PC-9 (cell line): ENCODE data around the gene PSMC4. TPM values are rescaled to one million over a fixed set of nuclear protein-coding genes. Genes with fewer than 3 reads are reported as not detected.

Experiments used
- BruUV-seq: library from RNA; stranded (reverse); fragments of 400-500 nt; replicated peaks from 2 replicates; lab custom pipeline; 2021; lab: Mats Ljungman, UMichigan
- CTCF ChIA-PET: fragments of 300-600 bp; sonication (Branson Sonifier 250); formaldehyde crosslinking; loops from one replicate; lab custom pipeline; 2022; ENCODE audit warnings: antibody characterized with exemption; lab: Charles Lee
- POLR2A ChIA-PET: fragments of 300-600 bp; sonication (Branson Sonifier 250); formaldehyde crosslinking; loops from one replicate; lab custom pipeline; 2022; ENCODE audit warnings: antibody characterized with exemption; ENCODE audit not compliant: unreplicated experiment; lab: Charles Lee
- DNase-seq, 2 experiments: peaks; one replicate each; pipeline versions ENCODE4 v3.0.0 to v3.0.0-alpha.2; 2015 to 2022; ENCODE audit warnings: mixed read lengths in 1 of 2
- H2AFZ ChIP-seq: fragments of 200-600 bp; sonication (generic); 2 replicates; pipeline ENCODE4 v1.8.1; 2017; ENCODE audit warnings: antibody characterized with exemption
- H3F3A ChIP-seq: fragments of 200-600 bp; sonication (generic); 2 replicates; pipeline ENCODE4 v1.8.1; 2017; ENCODE audit warnings: antibody characterized with exemption, mild to moderate bottlenecking, low read depth; ENCODE audit not compliant: insufficient read depth
- H3K27ac ChIP-seq: fragments of 200-600 bp; sonication (generic); 2 replicates; pipeline ENCODE4 v1.6.1; 2016; ENCODE audit warnings: mixed run types
- H3K27me3 ChIP-seq: fragments of 200-600 bp; sonication (generic); 2 replicates; pipeline ENCODE4 v1.6.1; 2016; ENCODE audit warnings: low read depth, mixed run types; ENCODE audit not compliant: insufficient read depth
- H3K36me3 ChIP-seq: fragments of 200-600 bp; sonication (generic); 2 replicates; pipeline ENCODE4 v1.6.1; 2016; ENCODE audit warnings: low read depth, mixed run types
- H3K4me1 ChIP-seq: fragments of 200-600 bp; sonication (generic); replicated peaks from 2 replicates; pipeline ENCODE4 v1.6.1; 2016; ENCODE audit warnings: mixed run types; ENCODE audit not compliant: insufficient read depth
- H3K4me2 ChIP-seq: fragments of 200-600 bp; sonication (generic); 2 replicates; pipeline ENCODE4 v1.6.1; 2017; ENCODE audit warnings: mixed run types
- H3K4me3 ChIP-seq: fragments of 200-600 bp; sonication (generic); 2 replicates; pipeline ENCODE4 v1.6.1; 2016; ENCODE audit warnings: mixed run types
- H3K79me2 ChIP-seq: fragments of 200-600 bp; sonication (generic); 2 replicates; pipeline ENCODE4 v1.6.1; 2017; ENCODE audit warnings: low read depth, mixed run types
- H3K9me2 ChIP-seq: fragments of 200-600 bp; sonication (generic); 2 replicates; pipeline ENCODE4 v1.8.1; 2017; ENCODE audit warnings: mild to moderate bottlenecking; ENCODE audit not compliant: insufficient read depth
- H3K9me3 ChIP-seq: fragments of 200-600 bp; sonication (generic); 2 replicates; pipeline ENCODE4 v1.8.1; 2016; ENCODE audit warnings: low read depth; ENCODE audit not compliant: insufficient read depth
- H4K20me1 ChIP-seq: fragments of 200-600 bp; sonication (generic); 2 replicates; pipeline ENCODE4 v1.8.1; 2017; ENCODE audit not compliant: insufficient read depth
- CTCF ChIP-seq: fragments of 200-600 bp; sonication (generic); conservative IDR thresholded peaks from 2 replicates; pipeline ENCODE4 v1.6.1; 2017; ENCODE audit warnings: mixed run types, antibody characterized with exemption, mild to moderate bottlenecking, moderate library complexity
- EZH2 ChIP-seq: fragments of 200-600 bp; sonication (generic); IDR thresholded peaks from 2 replicates; pipeline ENCODE4 v1.8.0; 2017; ENCODE audit warnings: antibody characterized with exemption, low read depth
- intact Hi-C: fragments of 100-400 bp; cut with micrococcal nuclease; formaldehyde crosslinking; loops from one replicate; pipeline ENCODE4 v1.10.0; 2022; ENCODE audit not compliant: unreplicated experiment
- total RNA-seq: library from RNA; stranded (reverse); gene quantifications from 2 replicates; pipeline ENCODE4 v1.2.3, GENCODE V29; 2021

The PSMC4 gene
- total RNA-seq, 1 experiment from 2014 or later: 110 TPM

- Histone ChIP-seq H3K79me2 (0 out of 2 replicates have a peak, but pooled peaks cover 3% of the 10 kb centered on the region), H3K36me3 (no peaks in the 10 kb centered on the region), H3K9me2 (no peaks in the 10 kb centered on the region), H3K4me2 (peak within 1 kb of the TSS; percentile 82), H3F3A (no peaks in the 10 kb centered on the region), H3K4me1 (peaks cover 8% of the 10 kb centered on the region; the same call in 1 of the 2 replicates), H3K4me3 (peak within 1 kb of the TSS; percentile 91), H3K9me3 (peaks cover 13% of the 10 kb centered on the region; the same call in 1 of the 2 replicates), H3K27me3 (no peaks in the 10 kb centered on the region), H4K20me1 (no peaks in the 10 kb centered on the region), H2AFZ (peak within 1 kb of the TSS; percentile 100), H3K27ac (peak within 1 kb of the TSS; percentile 18; the same call in 1 of the 2 replicates)
- no TSS peak for BruUV-seq
- TF ChIP-seq EZH2 (no peak), CTCF (no peak)
- DNase-seq: peak; percentile 57 to 81
- ChIA-PET CTCF (no interaction called here), POLR2A (interaction anchor here (0.6 kb wide), 2 partner anchors 26 to 94 kb away, joined by 3 read pairs; partner anchors contain the start of genes PSMC4 and ZNF780A)
- intact Hi-C loops: loop anchor here (1.0 kb wide), 1 partner anchor 26 kb away; the partner anchor contains the start of gene PSMC4
Observed at GRCh38 chr19:39996811-39997637, 26.1 kb downstream of the PSMC4 start, which contains the start of gene ZNF546. ZNF546 (plus strand) TSS chr19:39997060; CDS start chr19:39998327, 1,267 bp downstream.

- DNase-seq: no peak
- Histone ChIP-seq H3K4me1 (peaks cover 8% of the 10 kb centered on the region; the same call in 1 of the 2 replicates), H3K4me2 (peak overlapping the region; percentile 82; the same call in 1 of the 2 replicates), H3K79me2 (0 out of 2 replicates have a peak, but pooled peaks cover 3% of the 10 kb centered on the region), H4K20me1 (no peaks in the 10 kb centered on the region), H3K9me2 (no peaks in the 10 kb centered on the region), H2AFZ (0 out of 2 replicates have a peak overlapping the region, but pooled peaks have one; percentile 100), H3K9me3 (peaks cover 13% of the 10 kb centered on the region; the same call in 1 of the 2 replicates), H3K4me3 (no peak overlapping the region; the same call in 1 of the 2 replicates), H3K27me3 (no peaks in the 10 kb centered on the region), H3K27ac (no peak overlapping the region), H3K36me3 (no peaks in the 10 kb centered on the region), H3F3A (no peaks in the 10 kb centered on the region)
- no peak for TF ChIP-seq EZH2
- no peak for TF ChIP-seq CTCF
- intact Hi-C loops: no loop called here
- ChIA-PET CTCF (no interaction called here), POLR2A (interaction anchor here (0.6 kb wide), 1 partner anchor 27 kb away, joined by 3 read pairs; the partner anchor contains the start of gene PSMC4)
- BruUV-seq: no TSS peak
Observed at GRCh38 chr19:39997638-39998216, 26.8 kb downstream of the PSMC4 start.

- H3K4me2 ChIP-seq: no peak overlapping the region
- no peak overlapping the region for H3K27ac ChIP-seq
- no peak overlapping the region for H2AFZ ChIP-seq
Observed at GRCh38 chr19:39998501-39998900, 27.5 kb downstream of the PSMC4 start.

More at GRCh38 chr19:39998501-39998900, 27.5 kb downstream of the PSMC4 start:
- H3K4me3 ChIP-seq: no peak overlapping the region
- BruUV-seq: no TSS peak
- H3K9me3 ChIP-seq: peaks cover 7% of the 10 kb centered on the region; the same call in 1 of the 2 replicates
- intact Hi-C loops: no loop called here
- CTCF ChIA-PET: no interaction called here
- H3K4me1 ChIP-seq: peaks cover 8% of the 10 kb centered on the region; the same call in 1 of the 2 replicates
- TF ChIP-seq CTCF: no peak
- no peaks in the 10 kb centered on the region for H3F3A ChIP-seq
- H3K27me3 ChIP-seq: no peaks in the 10 kb centered on the region
- 0 out of 2 replicates have a peak, but pooled peaks cover 3% of the 10 kb centered on the region for H3K79me2 ChIP-seq
- no peak for DNase-seq
- no peaks in the 10 kb centered on the region for H3K36me3 ChIP-seq
- POLR2A ChIA-PET: no interaction called here
- H3K9me2 ChIP-seq: no peaks in the 10 kb centered on the region
- no peaks in the 10 kb centered on the region for H4K20me1 ChIP-seq
